Measurements from ENCODE around the gene CHRNA9. TPM values are rescaled to one million over a fixed set of nuclear protein-coding genes. Genes with fewer than 3 reads are reported as not detected.

Gene CHRNA9
- total RNA-seq, 1 donor from 2014 or later: not detected

GRCh38 chr4:40335525-40335894 lies 377 bp downstream of the CHRNA9 start:
- DNase-seq (ENCODE audit: extremely low spot score in 2 of 2): no peak
- Histone ChIP-seq H3K27me3 (no peaks in the 10 kb centered on the region), H3K27ac (no peak overlapping the region), H3K9me3 (no peaks in the 10 kb centered on the region), H3K4me3 (no peak overlapping the region), H3K36me3 (no peaks in the 10 kb centered on the region), H3K4me1 (peaks cover 6% of the 10 kb centered on the region)
- TF ChIP-seq POLR2AphosphoS5 (IDR thresholded peaks at IDR 0.05; ENCODE audit: insufficient read depth in 1 of 2, low read depth in 1 of 2) (no peak), POLR2A (IDR thresholded peaks at IDR 0.05) (no peak), CTCF (IDR thresholded peaks at IDR 0.05) (no peak)
- intact Hi-C loops (cut with DNase I): no loop called here

GRCh38 chr4:40337051-40337450 lies 1.9 kb downstream of the CHRNA9 start:
- intact Hi-C loops (cut with DNase I): no loop called here

GRCh38 chr4:40337523-40337922 lies 2.4 kb downstream of the CHRNA9 start:
- Histone ChIP-seq H3K4me3 (no peak overlapping the region), H3K27ac (no peak overlapping the region), H3K9me3 (no peaks in the 10 kb centered on the region), H3K27me3 (no peaks in the 10 kb centered on the region), H3K4me1 (no peaks in the 10 kb centered on the region), H3K36me3 (no peaks in the 10 kb centered on the region)
- TF ChIP-seq POLR2AphosphoS5 (IDR thresholded peaks at IDR 0.05; ENCODE audit: insufficient read depth in 1 of 2, low read depth in 1 of 2) (no peak), POLR2A (IDR thresholded peaks at IDR 0.05) (no peak), CTCF (IDR thresholded peaks at IDR 0.05) (no peak)
- intact Hi-C loops (cut with DNase I): no loop called here
- DNase-seq (ENCODE audit: extremely low spot score in 2 of 2): no peak

More at GRCh38 chr4:40337051-40337450, 1.9 kb downstream of the CHRNA9 start:
- TF ChIP-seq POLR2AphosphoS5 (IDR thresholded peaks at IDR 0.05; ENCODE audit: insufficient read depth in 1 of 2, low read depth in 1 of 2) (no peak), CTCF (IDR thresholded peaks at IDR 0.05) (no peak), POLR2A (IDR thresholded peaks at IDR 0.05) (no peak)
- no peak for DNase-seq (ENCODE audit: extremely low spot score in 2 of 2)
- H3K27me3 ChIP-seq: no peaks in the 10 kb centered on the region
- H3K4me3 ChIP-seq: no peak overlapping the region
- H3K36me3 ChIP-seq: no peaks in the 10 kb centered on the region
- no peak overlapping the region for H3K27ac ChIP-seq
- no peaks in the 10 kb centered on the region for H3K4me1 ChIP-seq
- no peaks in the 10 kb centered on the region for H3K9me3 ChIP-seq

- TF ChIP-seq POLR2A (IDR thresholded peaks at IDR 0.05) (no peak), POLR2AphosphoS5 (IDR thresholded peaks at IDR 0.05; ENCODE audit: insufficient read depth in 1 of 2, low read depth in 1 of 2) (no peak), CTCF (IDR thresholded peaks at IDR 0.05) (no peak)
- H3K4me1 ChIP-seq: no peaks in the 10 kb centered on the region
- intact Hi-C loops (cut with DNase I): loop anchor here (5.0 kb wide), 1 partner anchor 1933 kb away; no protein-coding TSS in a partner anchor
- H3K36me3 ChIP-seq: no peaks in the 10 kb centered on the region
- no peak overlapping the region for H3K4me3 ChIP-seq
- no peaks in the 10 kb centered on the region for H3K9me3 ChIP-seq
- H3K27ac ChIP-seq: no peak overlapping the region
- H3K27me3 ChIP-seq: no peaks in the 10 kb centered on the region
- no peak for DNase-seq (ENCODE audit: extremely low spot score in 2 of 2)
Observed at GRCh38 chr4:40340030-40340429, 4.9 kb downstream of the CHRNA9 start.

- H3K27ac ChIP-seq: no peak overlapping the region
- H3K27me3 ChIP-seq: no peaks in the 10 kb centered on the region
- H3K36me3 ChIP-seq: no peaks in the 10 kb centered on the region
- no peaks in the 10 kb centered on the region for H3K4me1 ChIP-seq
- no peak overlapping the region for H3K4me3 ChIP-seq
- TF ChIP-seq CTCF (IDR thresholded peaks at IDR 0.05) (no peak), POLR2A (IDR thresholded peaks at IDR 0.05) (no peak), POLR2AphosphoS5 (IDR thresholded peaks at IDR 0.05; ENCODE audit: insufficient read depth in 1 of 2, low read depth in 1 of 2) (no peak)
- DNase-seq (ENCODE audit: extremely low spot score in 2 of 2): no peak
- H3K9me3 ChIP-seq: no peaks in the 10 kb centered on the region
- intact Hi-C loops (cut with DNase I): no loop called here
Observed at GRCh38 chr4:40347472-40347871, 12.3 kb downstream of the CHRNA9 start.

Data from vagina (tissue), 2 donors.